GM18519 (cell line): ENCODE data around the gene SLC4A3.
"Not testable (repeated sequence)": the region's sequence is repeated elsewhere in the genome, so short reads cannot be mapped to it uniquely, and the experiment has no call there.

Experiments
- ATAC-seq: cut with Tn5 transposase; IDR thresholded peaks from one replicate; pipeline ENCODE4 v1.9.1; 2021; ENCODE audit warnings: mild to moderate bottlenecking, moderate library complexity; ENCODE audit not compliant: unreplicated experiment, low FRiP score

The SLC4A3 gene

GRCh38 chr2:219643788-219644398, 16.5 kb downstream of the SLC4A3 start:
- no peak for ATAC-seq

GRCh38 chr2:219644801-219645480, 17.5 kb downstream of the SLC4A3 start:
- no peak for ATAC-seq

GRCh38 chr2:219645631-219646527, 18.4 kb downstream of the SLC4A3 start:
- ATAC-seq: no peak

DNA sequence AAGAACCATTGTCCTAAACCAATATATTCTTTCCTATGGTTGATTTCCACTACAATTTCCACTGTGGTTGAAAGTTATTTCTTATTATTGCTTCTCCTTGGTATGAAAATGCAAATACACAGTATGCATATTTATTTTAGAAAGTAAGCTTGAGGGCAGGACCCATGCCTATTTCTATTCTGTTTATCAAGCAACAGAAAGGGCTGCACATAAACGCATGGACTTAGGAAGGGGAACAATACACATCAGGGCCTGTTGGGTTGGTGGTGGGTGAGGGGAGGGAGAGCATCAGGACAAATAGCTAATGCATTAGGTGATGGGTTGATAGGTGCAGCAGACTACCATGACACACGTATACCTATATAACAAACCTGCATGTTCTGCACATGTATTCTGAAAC, 20.7 kb downstream of the SLC4A3 start:
- no peak for ATAC-seq

GRCh38 chr2:219648963-219649362, 21.5 kb downstream of the SLC4A3 start:
- no peak for ATAC-seq

DNA sequence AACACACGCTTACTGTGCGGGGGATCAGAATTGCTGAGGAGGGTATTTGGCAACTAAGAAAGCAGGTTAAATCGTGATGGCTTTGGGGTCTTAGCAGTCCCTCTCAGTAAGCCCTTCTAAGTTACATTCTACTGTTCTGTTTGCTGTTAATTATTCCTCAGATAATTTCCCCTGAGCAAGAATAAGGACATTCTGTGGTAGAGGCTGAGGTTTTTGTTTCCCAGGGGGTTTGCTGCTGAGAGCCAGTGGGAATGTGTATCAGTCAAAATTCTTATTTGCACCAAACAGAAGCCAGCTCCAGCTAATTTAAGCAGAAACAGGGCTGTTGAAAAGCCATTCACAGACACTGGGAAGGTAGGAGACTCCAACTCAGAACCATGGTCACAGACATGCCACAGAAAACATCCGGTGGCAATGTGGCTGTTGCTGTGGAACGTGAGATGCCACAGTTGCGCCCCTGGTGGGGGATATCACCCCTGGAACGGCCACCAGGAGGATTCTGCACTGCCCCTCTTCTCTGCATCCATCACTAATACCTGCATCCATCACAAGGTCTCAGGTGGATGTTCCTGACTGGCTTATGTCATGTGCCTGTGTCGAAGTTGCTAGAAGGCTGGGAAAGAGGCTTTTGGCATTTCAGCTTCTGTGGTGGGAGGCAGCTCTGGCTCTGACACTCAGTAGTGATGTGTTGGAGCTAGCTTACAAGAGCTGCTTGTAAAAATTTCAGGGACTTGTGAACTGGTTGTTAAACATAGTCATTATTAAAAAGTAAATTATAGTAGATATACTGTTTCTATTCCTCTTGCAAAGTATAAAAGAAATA, 23.2 kb downstream of the SLC4A3 start:
- ATAC-seq: no peak

DNA sequence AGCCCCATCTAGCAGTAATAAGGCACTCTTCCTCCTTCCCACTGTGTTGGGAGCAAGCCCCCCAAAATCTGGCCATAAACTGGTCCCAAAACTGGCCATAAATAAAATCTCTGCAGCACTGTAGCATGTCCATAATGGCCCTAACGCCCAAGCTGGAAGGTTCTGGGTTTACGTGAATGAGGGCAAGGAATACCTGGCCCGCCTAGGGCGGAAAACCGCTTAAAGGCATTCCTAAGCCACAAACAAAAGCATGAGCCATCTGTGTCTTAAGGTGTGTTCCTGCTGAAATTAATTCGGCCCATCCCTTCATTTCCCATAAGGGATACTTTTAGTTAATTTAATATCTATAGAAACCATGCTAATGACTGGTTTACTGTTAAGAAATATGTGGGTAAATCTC, 24.2 kb downstream of the SLC4A3 start:
- not testable (repeated sequence) for ATAC-seq

GRCh38 chr2:219656526-219656925, 29.1 kb downstream of the SLC4A3 start:
- no peak for ATAC-seq

DNA sequence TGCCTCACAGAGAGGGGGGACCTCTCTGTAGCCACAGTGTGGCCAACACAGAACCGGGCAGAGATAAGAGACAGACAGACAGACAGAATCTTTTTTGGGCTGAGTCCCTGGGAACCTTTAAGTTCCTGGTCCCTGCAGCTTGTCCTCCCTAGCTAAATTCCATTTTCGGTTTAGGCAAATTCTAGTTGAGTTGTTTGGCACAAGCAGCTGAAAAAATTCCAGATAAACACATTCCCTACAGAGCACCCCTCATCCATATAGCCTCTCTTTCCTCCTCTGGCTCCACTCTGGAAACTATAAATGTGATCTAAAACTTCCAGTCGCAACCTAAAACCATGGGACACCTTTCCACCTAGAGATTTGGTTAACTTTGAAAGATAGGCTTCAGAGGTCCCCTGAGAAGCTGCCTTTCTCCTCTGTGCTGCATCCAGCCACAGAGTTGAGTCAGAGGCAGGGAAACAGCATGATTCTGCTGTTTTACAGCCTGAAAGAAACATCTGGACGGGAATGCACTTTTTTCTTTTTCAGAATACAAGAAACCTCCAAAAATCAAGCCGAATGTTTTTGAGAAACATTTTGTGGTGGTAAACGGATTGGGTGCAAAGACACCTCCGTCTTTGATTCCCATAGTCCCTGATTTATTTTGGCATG, 30.9 kb downstream of the SLC4A3 start:
- no peak for ATAC-seq

DNA sequence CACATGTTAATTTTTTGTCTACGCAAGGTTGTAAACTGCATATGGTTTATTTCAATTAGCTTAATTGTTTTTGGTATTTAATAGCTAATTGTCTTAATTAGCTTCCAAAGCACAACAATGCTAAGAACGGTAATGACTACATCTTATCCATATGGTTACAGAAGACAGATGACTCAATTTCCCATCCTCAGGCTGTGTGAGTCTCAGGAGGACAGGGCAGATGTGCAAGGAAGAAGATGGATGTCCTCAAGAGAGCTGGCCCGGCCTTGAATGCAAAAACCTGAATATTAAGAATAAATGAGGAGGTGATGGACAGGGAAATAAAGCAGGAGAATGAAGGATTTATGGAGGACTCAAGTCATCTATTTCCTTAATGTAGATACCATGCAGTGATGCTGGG, 31.4 kb downstream of the SLC4A3 start:
- no peak for ATAC-seq

- peak; percentile 85 for ATAC-seq
Measured at GRCh38 chr2:219661197-219661954, 33.9 kb downstream of the SLC4A3 start.

DNA sequence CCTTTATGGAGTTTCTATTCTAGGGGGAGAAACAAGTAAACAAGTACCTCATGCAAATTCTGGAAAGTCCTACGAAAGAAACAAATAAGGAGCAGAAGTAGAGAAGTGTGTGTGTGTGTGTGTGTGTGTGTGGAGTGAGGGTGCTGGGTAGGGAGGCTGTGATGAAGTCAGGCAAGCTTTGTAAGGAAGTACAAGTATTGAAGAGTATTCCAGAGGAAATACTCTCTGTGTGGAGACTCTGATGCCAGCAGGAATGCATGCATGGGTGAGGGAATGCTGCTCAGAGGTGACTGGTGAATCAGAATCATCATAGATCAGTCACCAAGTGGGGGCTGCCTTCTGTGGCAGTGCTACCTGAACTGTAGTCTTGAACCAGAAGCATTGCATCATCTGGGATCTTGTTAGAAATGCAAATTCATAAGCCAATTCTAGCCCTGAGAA, 34.5 kb downstream of the SLC4A3 start:
- ATAC-seq: no peak

- ATAC-seq: no peak
Measured at GRCh38 chr2:219662566-219662965, 35.1 kb downstream of the SLC4A3 start.

- ATAC-seq: no peak
Measured at GRCh38 chr2:219663116-219663762, 35.8 kb downstream of the SLC4A3 start.

GRCh38 chr2:219664041-219664440, 36.6 kb downstream of the SLC4A3 start:
- no peak for ATAC-seq

GRCh38 chr2:219664944-219665343, 37.5 kb downstream of the SLC4A3 start:
- no peak for ATAC-seq

- ATAC-seq: no peak
Measured at GRCh38 chr2:219665926-219666325, 38.5 kb downstream of the SLC4A3 start.

DNA sequence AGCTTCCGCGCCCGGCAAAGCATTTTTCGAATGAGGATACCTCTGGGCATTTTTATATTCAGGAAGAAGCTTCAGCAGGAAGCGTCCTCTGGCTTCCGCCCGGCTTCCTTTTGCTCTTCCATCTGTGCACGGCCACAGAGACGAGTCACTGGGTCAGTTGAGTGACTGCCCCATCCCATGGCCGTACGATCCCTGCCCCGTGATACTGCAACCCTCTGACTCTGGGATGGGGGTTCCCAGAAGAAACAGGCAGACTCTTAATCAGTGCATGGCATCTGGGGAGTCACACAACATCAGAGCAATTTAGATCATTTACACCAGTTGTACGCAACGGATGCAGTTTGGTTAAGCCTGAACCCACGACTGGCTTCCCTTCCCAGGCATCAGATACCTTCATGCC, 40.9 kb downstream of the SLC4A3 start:
- no peak for ATAC-seq

DNA sequence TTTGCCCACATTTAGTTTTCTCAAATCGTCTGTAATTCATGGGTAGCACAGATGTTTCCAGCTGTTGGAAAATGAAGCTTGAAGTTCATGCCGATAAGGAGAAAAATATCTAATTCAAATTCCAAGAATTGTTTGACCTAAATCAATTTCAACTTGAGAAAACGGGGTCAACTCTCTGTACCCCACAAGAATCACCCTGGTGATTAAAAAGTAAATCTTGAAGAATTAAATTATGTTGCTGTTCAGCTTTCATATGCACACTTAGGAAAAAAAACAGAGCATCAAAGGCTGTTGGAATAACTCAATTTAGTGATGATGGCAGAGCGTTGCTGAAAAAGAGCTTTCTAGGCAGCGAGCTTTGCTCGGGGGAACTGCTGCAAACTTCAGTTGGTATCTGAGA, 43.0 kb downstream of the SLC4A3 start:
- ATAC-seq: no peak
